K562 (cell line): ENCODE measurements around the gene ZBTB20. TPM values are rescaled to one million over a fixed set of nuclear protein-coding genes. Genes with fewer than 3 reads are reported as not detected.

ENCODE experiments used
- ATAC-seq: fragments of 200-7000 bp; cut with Tn5 transposase; 3 replicates; pipeline ENCODE4 v1.9.1; 2020; ENCODE audit warnings: moderate library complexity
- BruUV-seq: library from RNA; stranded (reverse); fragments of 400-500 nt; replicated peaks from 2 replicates; lab custom pipeline; 2021; lab: Mats Ljungman, UMichigan
- CTCF ChIA-PET: fragments of 300-600 bp; formaldehyde crosslinking; extraction: SDS; loops from one replicate; lab custom pipeline; 2021; ENCODE audit warnings: low intra/inter-chr PET ratio; lab: Yijun Ruan, JAX
- POLR2A ChIA-PET: fragments of 300-600, 350-650 bp; sonication (Branson Sonifier 250); formaldehyde crosslinking; extraction: SDS; loops from one replicate; lab custom pipeline; 2021; ENCODE audit warnings: antibody characterized with exemption, inconsistent platforms; lab: Yijun Ruan, JAX
- DNase-seq, 4 experiments: peaks; one replicate each; pipeline versions ENCODE4 v3.0.0 to v3.0.0-alpha.2; 2011 to 2018; ENCODE audit warnings: low spot score in 3 of 4, mixed read lengths in 3 of 4; ENCODE audit errors: extremely low read depth in 1 of 4
- FAIRE-seq: peaks from 2 replicates; lab custom pipeline; 2011; peaks lifted over from hg19 to GRCh38; lab: Jason Lieb, UNC
- H2AFZ ChIP-seq: 2 replicates; pipeline ENCODE4 v1.6.0; 2011; ENCODE audit warnings: low read depth, low read length, control low read depth, inconsistent platforms
- H3K27ac ChIP-seq: fragments of 200-600 bp; 3 replicates; pipeline ENCODE4 v1.8.0; 2011; ENCODE audit warnings: low read depth, mild to moderate bottlenecking, control low read depth, inconsistent platforms, low read length, moderate library complexity, mixed read lengths; ENCODE audit errors: extremely low read depth
- H3K27me3 ChIP-seq, 2 experiments: fragments of 300-600 bp in 1 of 2; 2 replicates in 1 of 2; 3 replicates in 1 of 2; pipeline versions ENCODE4 v1.6.0 to v1.8.0; 2011; ENCODE audit warnings: inconsistent platforms in 2 of 2, low read length in 2 of 2, mild to moderate bottlenecking in 1 of 2, mixed read lengths in 1 of 2, moderate library complexity in 1 of 2; ENCODE audit not compliant: control insufficient read depth in 2 of 2, insufficient read depth in 2 of 2
- H3K36me3 ChIP-seq: fragments of 300-600 bp; 3 replicates; pipeline ENCODE4 v1.8.0; 2011; ENCODE audit warnings: mild to moderate bottlenecking, low read length, inconsistent platforms; ENCODE audit not compliant: control insufficient read depth, insufficient read depth
- H3K4me1 ChIP-seq, 2 experiments: fragments of 200-600 bp in 1 of 2; replicated peaks in 1 of 2; 2 replicates in 1 of 2; 3 replicates in 1 of 2; pipeline versions ENCODE4 v1.5.1 to v1.8.0; 2011; ENCODE audit warnings: inconsistent platforms in 2 of 2, low read length in 2 of 2, mild to moderate bottlenecking in 1 of 2, mixed read lengths in 1 of 2, moderate library complexity in 1 of 2; ENCODE audit not compliant: control insufficient read depth in 2 of 2, insufficient read depth in 2 of 2
- H3K4me2 ChIP-seq: 2 replicates; pipeline ENCODE4 v1.6.1; 2011; ENCODE audit warnings: low read length, control low read depth, inconsistent platforms, mixed read lengths; ENCODE audit not compliant: insufficient read depth
- H3K4me3 ChIP-seq: fragments of 200-600 bp; sonication (generic), shearing (Covaris generic); 2 replicates; pipeline ENCODE4 v1.5.1; 2016; ENCODE audit warnings: control low read depth, inconsistent platforms
- H3K79me2 ChIP-seq: fragments of 200-600 bp; 3 replicates; pipeline ENCODE4 v1.8.0; 2011; ENCODE audit warnings: low read length, inconsistent platforms; ENCODE audit not compliant: control insufficient read depth, insufficient read depth
- H3K9ac ChIP-seq, 2 experiments: 2 replicates each; pipeline versions ENCODE4 v1.6.0 to v1.6.1; 2011; ENCODE audit warnings: low read depth in 2 of 2, low read length in 2 of 2, control low read depth in 1 of 2, inconsistent platforms in 1 of 2, mild to moderate bottlenecking in 1 of 2, mixed read lengths in 1 of 2; ENCODE audit not compliant: insufficient read depth in 1 of 2
- H3K9me1 ChIP-seq: one replicate; pipeline ENCODE4 v1.6.0; 2011; ENCODE audit warnings: inconsistent platforms, mild to moderate bottlenecking, low read length, moderate library complexity; ENCODE audit not compliant: control insufficient read depth, insufficient read depth
- H3K9me3 ChIP-seq: replicated peaks from 2 replicates; pipeline ENCODE4 v1.5.1; 2011; ENCODE audit warnings: low read depth, low read length, inconsistent platforms; ENCODE audit not compliant: control insufficient read depth, insufficient read depth
- H4K20me1 ChIP-seq: replicated peaks from 2 replicates; pipeline ENCODE4 v1.6.1; 2011; ENCODE audit warnings: low read length, inconsistent platforms, mixed read lengths; ENCODE audit not compliant: control insufficient read depth, insufficient read depth
- ARID1B ChIP-seq: fragments of 450-650 bp; IDR thresholded peaks from 2 replicates; pipeline ENCODE4 v1.6.1; 2016; ENCODE audit warnings: antibody characterized with exemption, mild to moderate bottlenecking, inconsistent platforms
- DIDO1 ChIP-seq: fragments of 450-650 bp; IDR thresholded peaks from 2 replicates; pipeline ENCODE4 v1.6.1; 2016; ENCODE audit warnings: low read depth, missing biosample characterization, missing genetic modification characterization
- ETV6 ChIP-seq, 3 experiments: fragments of 150-350 bp in 1 of 3; sonication (generic) in 1 of 3; formaldehyde crosslinking in 1 of 3; IDR thresholded peaks; 2 replicates each; pipeline versions ENCODE4 v1.6.1 to v1.8.0; 2014 to 2022; ENCODE audit warnings: borderline replicate concordance in 2 of 3, low read depth in 2 of 3, antibody characterized with exemption in 1 of 3, low read length in 1 of 3, mild to moderate bottlenecking in 1 of 3, missing genetic modification reagents in 1 of 3
- KLF1 ChIP-seq: fragments of 450-650 bp; IDR thresholded peaks from 2 replicates; pipeline ENCODE4 v1.6.1; 2016; ENCODE audit warnings: missing genetic modification characterization, missing compliant biosample characterization
- MCM3 ChIP-seq: fragments of 450-650 bp; IDR thresholded peaks from 2 replicates; pipeline ENCODE4 v1.6.1; 2016
- NEUROD1 ChIP-seq: fragments of 150-350 bp; IDR thresholded peaks from 2 replicates; pipeline ENCODE4 v1.6.1; 2014; ENCODE audit warnings: borderline replicate concordance, low read length, low read depth; ENCODE audit not compliant: partially characterized antibody
- POU5F1 ChIP-seq: fragments of 150-350 bp; IDR thresholded peaks from 2 replicates; pipeline ENCODE4 v1.6.1; 2014; ENCODE audit warnings: borderline replicate concordance, low read length, low read depth, mild to moderate bottlenecking; ENCODE audit not compliant: partially characterized antibody
- PURB ChIP-seq: sonication (generic); formaldehyde crosslinking; IDR thresholded peaks from 2 replicates; pipeline ENCODE4 v1.9.0; 2021; ENCODE audit warnings: low read depth, mild to moderate bottlenecking, missing genetic modification reagents
- RBM17 ChIP-seq: fragments of 200-400 bp; formaldehyde crosslinking; IDR thresholded peaks from 2 replicates; pipeline ENCODE4 v1.6.1; 2017; ENCODE audit warnings: low read depth, mild to moderate bottlenecking, low read length, borderline replicate concordance
- RBM34 ChIP-seq: fragments of 200-400 bp; formaldehyde crosslinking; IDR thresholded peaks from 2 replicates; pipeline ENCODE4 v1.6.1; 2018; ENCODE audit warnings: low read length, borderline replicate concordance; ENCODE audit not compliant: insufficient read depth
- RBM39 ChIP-seq: fragments of 200-400 bp; formaldehyde crosslinking; optimal IDR thresholded peaks from 2 replicates; pipeline ENCODE3; 2018; ENCODE audit warnings: low read depth, low read length
- SAFB ChIP-seq: fragments of 200-400 bp; formaldehyde crosslinking; IDR thresholded peaks from 2 replicates; pipeline ENCODE4 v1.6.1; 2017; ENCODE audit warnings: low read depth, low read length, borderline replicate concordance
- TRIM24 ChIP-seq, 2 experiments: fragments of 450-650 bp; IDR thresholded peaks; 2 replicates each; pipeline ENCODE4 v1.6.1; 2016
- ZNF224 ChIP-seq: sonication (generic); formaldehyde crosslinking; IDR thresholded peaks from 2 replicates; pipeline ENCODE4 v1.8.0; 2022; ENCODE audit warnings: mild to moderate bottlenecking, missing genetic modification reagents
- ZNF589 ChIP-seq: fragments of 200-800 bp; sonication (Bioruptor generic); IDR thresholded peaks from 2 replicates; pipeline ENCODE4 v1.6.1; 2016; ENCODE audit warnings: low read depth, missing genetic modification characterization, missing compliant biosample characterization
- ZNF780A ChIP-seq: fragments of 250-450 bp; sonication (Bioruptor Pico); IDR thresholded peaks from 2 replicates; pipeline ENCODE4 v1.5.0; 2021; ENCODE audit warnings: mild to moderate bottlenecking
- ZZZ3 ChIP-seq: fragments of 450-650 bp; IDR thresholded peaks from 2 replicates; pipeline ENCODE4 v1.6.1; 2016; ENCODE audit warnings: antibody characterized with exemption, mild to moderate bottlenecking, moderate library complexity
- WGBS: fragments of 100-300 bp; shearing (Covaris generic); methylation state at CpG from one replicate; pipeline ENCODE4 v1.1.6; 2016; ENCODE audit warnings: low coverage, mixed read lengths; ENCODE audit not compliant: insufficient coverage; ENCODE audit errors: missing lambda C conversion rate; 5-methylcytosine and 5-hydroxymethylcytosine counted together
- in situ Hi-C: fragments of 300-500 bp; cut with MboI; formaldehyde crosslinking; loops from 4 replicates; pipeline ENCODE4 v1.15.0; 2018; ENCODE audit warnings: inconsistent platforms, mixed read lengths
- intact Hi-C: fragments of 100-400 bp; cut with micrococcal nuclease; formaldehyde crosslinking; loops from 2 replicates; pipeline ENCODE4 v1.14.2; 2022
- polyA plus RNA-seq, 8 experiments: library from polyadenylated mRNA; depleted of rRNA in 4 of 8; stranded (reverse) in 5 of 8; unstranded in 3 of 8; fragments of >200 nt; fragmentation: Nextera tagmentation in 2 of 8; fragmentation: Illumina TruSeq in 1 of 8; extraction: Ambion mirVana in 2 of 8; extraction: Trizol in 1 of 8; gene quantifications; 2 replicates each; pipeline versions ENCODE4 v1.2.1 to v1.2.3, GENCODE V29; 2011 to 2014; ENCODE audit warnings: inconsistent platforms in 1 of 8, missing spikeins in 1 of 8
- total RNA-seq, 7 experiments: library from RNA; depleted of rRNA in 6 of 7; stranded (reverse); fragments of >200 nt in 6 of 7; fragmentation: Illumina TruSeq in 2 of 7; extraction: Trizol in 2 of 7; gene quantifications; 2 replicates each; pipeline versions ENCODE4 v1.2.1 to v1.2.3, GENCODE V29; 2011 to 2021; ENCODE audit warnings: low replicate concordance in 1 of 7
- TF ChIP-seq, protein P1 (sequence below): sonication (generic); formaldehyde crosslinking; IDR thresholded peaks from 2 replicates; pipeline ENCODE4 v1.8.1; 2023; ENCODE audit warnings: mild to moderate bottlenecking, missing genetic modification reagents

The ZBTB20 gene
- total and polyA plus RNA-seq, 9 of the 15 experiments (the other 6 are each of a cell fraction or from before 2014, with no cell fraction given), result 0.17 to 1.7 (median 0.45) TPM

DNA sequence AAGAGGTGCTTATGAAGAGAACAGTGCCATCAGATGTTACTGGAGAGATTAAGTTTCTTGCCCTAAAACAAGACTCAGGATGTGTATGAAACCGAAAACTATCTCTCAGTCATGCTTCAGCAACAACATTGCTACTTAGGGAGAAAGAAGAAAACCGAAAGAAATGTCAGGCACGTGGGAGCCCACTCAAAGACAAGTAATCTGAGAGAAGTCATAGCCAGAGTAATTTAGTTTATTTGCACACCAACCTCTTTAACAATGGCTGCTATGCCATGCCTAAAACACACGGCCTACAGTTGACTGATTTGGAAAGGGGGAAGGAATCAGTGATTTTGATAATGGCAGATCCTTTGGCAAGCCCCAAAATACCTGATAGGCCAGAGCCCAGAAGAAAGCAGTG, 690.3 kb downstream of the ZBTB20 start:
- Histone ChIP-seq H2AFZ (no peak overlapping the region), H3K4me2 (no peak overlapping the region), H3K9ac (no peak overlapping the region), H3K79me2 (no peaks in the 10 kb centered on the region), H3K9me3 (no peaks in the 10 kb centered on the region), H3K27me3 (no peaks in the 10 kb centered on the region), H3K27ac (no peak overlapping the region), H3K4me1 (no peaks in the 10 kb centered on the region), H3K9me1 (no peaks in the 10 kb centered on the region), H4K20me1 (no peaks in the 10 kb centered on the region), H3K36me3 (no peaks in the 10 kb centered on the region), H3K4me3 (no peak overlapping the region)
- ChIA-PET CTCF (no interaction called here), POLR2A (no interaction called here)
- WGBS, result 0% methylated on average over 4 of the region's 4 CpGs
- no TSS peak for BruUV-seq
- intact Hi-C loops (no loop called here), in situ Hi-C loops (no loop called here)
- TF ChIP-seq RBM39, result no peak
- TF ChIP-seq TRIM24 (IDR thresholded peaks at IDR 0.05), result no peak
- TF ChIP-seq SAFB, result no peak
- TF ChIP-seq ZNF780A, result no peak
- no peak for TF ChIP-seq ZZZ3
- no peak for TF ChIP-seq ZNF589 (CRISPR knock-in tag)
- TF ChIP-seq PURB (CRISPR knock-in tag), result no peak
- ATAC-seq, result no peak
- FAIRE-seq, result no peak
- no peak for DNase-seq

DNA sequence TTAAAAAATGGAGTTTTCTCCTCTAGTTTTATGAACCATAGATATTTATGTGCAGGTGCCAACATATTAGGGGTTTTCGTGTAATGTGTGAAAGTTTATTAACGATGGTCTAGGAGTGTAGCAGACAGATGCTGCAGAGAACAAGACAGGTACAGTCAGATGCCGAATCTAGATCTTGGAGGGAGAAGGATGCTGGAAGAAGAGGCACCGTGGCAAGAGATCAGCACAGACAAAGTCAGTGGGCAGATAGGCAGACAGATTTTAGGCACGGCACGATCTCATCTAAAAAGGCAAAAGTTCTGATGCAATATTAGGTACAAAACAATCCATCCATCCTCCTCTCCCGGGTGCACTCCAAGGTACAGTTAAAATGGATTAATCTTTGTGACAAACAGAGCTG, 691.7 kb downstream of the ZBTB20 start:
- H3K27me3 ChIP-seq, result no peaks in the 10 kb centered on the region
- no peaks in the 10 kb centered on the region for H3K4me1 ChIP-seq
- H3K27ac ChIP-seq, result no peak overlapping the region
- intact Hi-C loops, result no loop called here
- H3K9me3 ChIP-seq, result no peaks in the 10 kb centered on the region
- ATAC-seq (no peak), FAIRE-seq (no peak), DNase-seq (no peak)
- in situ Hi-C loops, result no loop called here
- H3K4me3 ChIP-seq, result no peak overlapping the region
- H3K36me3 ChIP-seq, result no peaks in the 10 kb centered on the region
- ChIA-PET CTCF (interaction anchor here (0.5 kb wide), 1 partner anchor 323 kb away, joined by 3 read pairs; no protein-coding TSS in a partner anchor), POLR2A (no interaction called here)
- no peak overlapping the region for H3K4me2 ChIP-seq
- 0% methylated on average over 7 of the region's 7 CpGs for WGBS
- no peak overlapping the region for H3K9ac ChIP-seq
- H3K79me2 ChIP-seq, result no peaks in the 10 kb centered on the region
- no peak overlapping the region for H2AFZ ChIP-seq
- no peaks in the 10 kb centered on the region for H4K20me1 ChIP-seq
- no TSS peak for BruUV-seq
- H3K9me1 ChIP-seq, result no peaks in the 10 kb centered on the region
- TF ChIP-seq RBM34, result no peak
- no peak for TF ChIP-seq ZNF224 (CRISPR knock-in tag)
- no peak for TF ChIP-seq POU5F1
- no peak for TF ChIP-seq NEUROD1
- TF ChIP-seq MCM3, result no peak
- TF ChIP-seq KLF1 (tag), result no peak
- TF ChIP-seq, protein P1, sequence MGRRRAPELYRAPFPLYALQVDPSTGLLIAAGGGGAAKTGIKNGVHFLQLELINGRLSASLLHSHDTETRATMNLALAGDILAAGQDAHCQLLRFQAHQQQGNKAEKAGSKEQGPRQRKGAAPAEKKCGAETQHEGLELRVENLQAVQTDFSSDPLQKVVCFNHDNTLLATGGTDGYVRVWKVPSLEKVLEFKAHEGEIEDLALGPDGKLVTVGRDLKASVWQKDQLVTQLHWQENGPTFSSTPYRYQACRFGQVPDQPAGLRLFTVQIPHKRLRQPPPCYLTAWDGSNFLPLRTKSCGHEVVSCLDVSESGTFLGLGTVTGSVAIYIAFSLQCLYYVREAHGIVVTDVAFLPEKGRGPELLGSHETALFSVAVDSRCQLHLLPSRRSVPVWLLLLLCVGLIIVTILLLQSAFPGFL (CRISPR knock-in tag), result no peak
- TF ChIP-seq RBM17, result no peak
- TF ChIP-seq ETV6 (IDR thresholded peaks at IDR 0.05; ENCODE audit: borderline replicate concordance in 1 of 2, low read depth in 2 of 2, low read length in 1 of 2), result no peak
- TF ChIP-seq ETV6 (CRISPR knock-in tag; IDR thresholded peaks at IDR 0.05; ENCODE audit: borderline replicate concordance), result no peak
- no peak for TF ChIP-seq DIDO1 (tag)
- TF ChIP-seq ARID1B, result no peak
